Testis (tissue), 2 donors: ENCODE results near the gene METTL26.

Source experiments
- POLR2A ChIP-seq: fragments of 450-650 bp; IDR thresholded peaks from one replicate; pipeline ENCODE4 v1.6.1; 2017; ENCODE audit warnings: antibody characterized with exemption, mild to moderate bottlenecking, moderate library complexity
- TF ChIP-seq, protein P1 (sequence below), 3 experiments: fragments of 450-650 bp in 2 of 3; fragments of 200-600 bp in 1 of 3; sonication (generic) in 1 of 3; IDR thresholded peaks; one replicate each; pipeline ENCODE4 v1.5.1; 2016 to 2019; ENCODE audit warnings: antibody characterized with exemption in 3 of 3, mild to moderate bottlenecking in 2 of 3, moderate library complexity in 1 of 3

- TF ChIP-seq, protein P1, sequence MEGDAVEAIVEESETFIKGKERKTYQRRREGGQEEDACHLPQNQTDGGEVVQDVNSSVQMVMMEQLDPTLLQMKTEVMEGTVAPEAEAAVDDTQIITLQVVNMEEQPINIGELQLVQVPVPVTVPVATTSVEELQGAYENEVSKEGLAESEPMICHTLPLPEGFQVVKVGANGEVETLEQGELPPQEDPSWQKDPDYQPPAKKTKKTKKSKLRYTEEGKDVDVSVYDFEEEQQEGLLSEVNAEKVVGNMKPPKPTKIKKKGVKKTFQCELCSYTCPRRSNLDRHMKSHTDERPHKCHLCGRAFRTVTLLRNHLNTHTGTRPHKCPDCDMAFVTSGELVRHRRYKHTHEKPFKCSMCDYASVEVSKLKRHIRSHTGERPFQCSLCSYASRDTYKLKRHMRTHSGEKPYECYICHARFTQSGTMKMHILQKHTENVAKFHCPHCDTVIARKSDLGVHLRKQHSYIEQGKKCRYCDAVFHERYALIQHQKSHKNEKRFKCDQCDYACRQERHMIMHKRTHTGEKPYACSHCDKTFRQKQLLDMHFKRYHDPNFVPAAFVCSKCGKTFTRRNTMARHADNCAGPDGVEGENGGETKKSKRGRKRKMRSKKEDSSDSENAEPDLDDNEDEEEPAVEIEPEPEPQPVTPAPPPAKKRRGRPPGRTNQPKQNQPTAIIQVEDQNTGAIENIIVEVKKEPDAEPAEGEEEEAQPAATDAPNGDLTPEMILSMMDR (IDR thresholded peaks at IDR 0.05): no peak
- TF ChIP-seq POLR2A: no peak
Observed at GRCh38 chr16:672851-673250, 36.7 kb upstream of the METTL26 start.
